ENCODE data around the gene AGPAT1.

Gene AGPAT1

GRCh38 chr6:32203426-32204267, 27.8 kb upstream of the AGPAT1 start:
- H3K27me3 ChIP-seq (ENCODE audit: low read length): no peaks in the 10 kb centered on the region

DNA sequence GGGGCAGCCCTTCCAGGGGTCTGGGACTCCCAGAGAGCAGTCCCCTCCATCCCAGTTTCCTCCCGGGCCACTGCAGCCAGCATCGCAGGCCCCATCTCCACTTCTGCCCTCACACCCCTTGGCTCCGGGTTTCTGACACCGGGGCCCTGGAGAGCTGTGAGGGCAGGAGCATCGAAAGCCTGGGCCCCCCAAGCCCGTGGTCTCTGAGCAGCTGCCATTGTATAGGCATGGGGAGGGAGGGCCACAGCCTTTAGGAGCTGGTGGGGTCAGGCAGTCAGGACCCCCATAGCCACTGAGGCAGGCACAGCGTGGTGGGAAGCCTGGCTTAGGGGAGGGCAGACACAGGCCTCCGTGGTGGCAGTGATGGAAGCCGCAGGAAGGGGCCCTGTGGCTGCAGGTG, 26.3 kb upstream of the AGPAT1 start:
- no peak overlapping the region for H3K4me3 ChIP-seq (ENCODE audit: insufficient read depth, low read length, poor library complexity, severe bottlenecking)
- no peaks in the 10 kb centered on the region for H3K79me2 ChIP-seq (ENCODE audit: insufficient read depth, low read length)
- H3K36me3 ChIP-seq (ENCODE audit: low read length): no peaks in the 10 kb centered on the region
- H3K27ac ChIP-seq (ENCODE audit: low read depth, low read length): no peak overlapping the region
- H3F3A ChIP-seq (ENCODE audit: insufficient read depth): peaks cover 4% of the 10 kb centered on the region; the same call in 1 of the 2 replicates
- no peaks in the 10 kb centered on the region for H4K20me1 ChIP-seq (ENCODE audit: low read depth, low read length)
- H3K27me3 ChIP-seq (ENCODE audit: low read length): no peaks in the 10 kb centered on the region
- no peaks in the 10 kb centered on the region for H3K9me2 ChIP-seq (replicated peaks; ENCODE audit: insufficient read depth, low read length)
- no peak overlapping the region for H2AFZ ChIP-seq (ENCODE audit: low read depth, low read length, severe bottlenecking)
- no peaks in the 10 kb centered on the region for H3K9me3 ChIP-seq (ENCODE audit: insufficient read depth, low read length)
- H3K9ac ChIP-seq (ENCODE audit: low read length): no peak overlapping the region
- H3K4me2 ChIP-seq (ENCODE audit: low read depth, low read length, poor library complexity, severe bottlenecking): no peak overlapping the region
- TF ChIP-seq EZH2phosphoT487 (conservative IDR thresholded peaks at IDR 0.05; ENCODE audit: low read length): no peak
- TF ChIP-seq, protein P1, sequence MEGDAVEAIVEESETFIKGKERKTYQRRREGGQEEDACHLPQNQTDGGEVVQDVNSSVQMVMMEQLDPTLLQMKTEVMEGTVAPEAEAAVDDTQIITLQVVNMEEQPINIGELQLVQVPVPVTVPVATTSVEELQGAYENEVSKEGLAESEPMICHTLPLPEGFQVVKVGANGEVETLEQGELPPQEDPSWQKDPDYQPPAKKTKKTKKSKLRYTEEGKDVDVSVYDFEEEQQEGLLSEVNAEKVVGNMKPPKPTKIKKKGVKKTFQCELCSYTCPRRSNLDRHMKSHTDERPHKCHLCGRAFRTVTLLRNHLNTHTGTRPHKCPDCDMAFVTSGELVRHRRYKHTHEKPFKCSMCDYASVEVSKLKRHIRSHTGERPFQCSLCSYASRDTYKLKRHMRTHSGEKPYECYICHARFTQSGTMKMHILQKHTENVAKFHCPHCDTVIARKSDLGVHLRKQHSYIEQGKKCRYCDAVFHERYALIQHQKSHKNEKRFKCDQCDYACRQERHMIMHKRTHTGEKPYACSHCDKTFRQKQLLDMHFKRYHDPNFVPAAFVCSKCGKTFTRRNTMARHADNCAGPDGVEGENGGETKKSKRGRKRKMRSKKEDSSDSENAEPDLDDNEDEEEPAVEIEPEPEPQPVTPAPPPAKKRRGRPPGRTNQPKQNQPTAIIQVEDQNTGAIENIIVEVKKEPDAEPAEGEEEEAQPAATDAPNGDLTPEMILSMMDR (IDR thresholded peaks at IDR 0.05; ENCODE audit: insufficient read depth, low read length, poor library complexity, severe bottlenecking): no peak

More at GRCh38 chr6:32203426-32204267, 27.8 kb upstream of the AGPAT1 start:
- no peak overlapping the region for H3K27ac ChIP-seq (ENCODE audit: low read depth, low read length)
- H3K9me3 ChIP-seq (ENCODE audit: insufficient read depth, low read length): no peaks in the 10 kb centered on the region
- H4K20me1 ChIP-seq (ENCODE audit: low read depth, low read length): no peaks in the 10 kb centered on the region
- H2AFZ ChIP-seq (ENCODE audit: low read depth, low read length, severe bottlenecking): no peak overlapping the region
- no peaks in the 10 kb centered on the region for H3F3A ChIP-seq (ENCODE audit: insufficient read depth)
- H3K79me2 ChIP-seq (ENCODE audit: insufficient read depth, low read length): no peaks in the 10 kb centered on the region
- H3K36me3 ChIP-seq (ENCODE audit: low read length): no peaks in the 10 kb centered on the region
- H3K4me2 ChIP-seq (ENCODE audit: low read depth, low read length, poor library complexity, severe bottlenecking): no peak overlapping the region
- TF ChIP-seq, protein P1 (IDR thresholded peaks at IDR 0.05; ENCODE audit: insufficient read depth, low read length, poor library complexity, severe bottlenecking): no peak
- no peak for TF ChIP-seq EZH2phosphoT487 (conservative IDR thresholded peaks at IDR 0.05; ENCODE audit: low read length)
- H3K9me2 ChIP-seq (replicated peaks; ENCODE audit: insufficient read depth, low read length): no peaks in the 10 kb centered on the region
- no peak overlapping the region for H3K9ac ChIP-seq (ENCODE audit: low read length)
- no peak overlapping the region for H3K4me3 ChIP-seq (ENCODE audit: insufficient read depth, low read length, poor library complexity, severe bottlenecking)

- no peak overlapping the region for H3K9ac ChIP-seq (ENCODE audit: low read length)
- H2AFZ ChIP-seq (ENCODE audit: low read depth, low read length, severe bottlenecking): no peak overlapping the region
- H3K4me2 ChIP-seq (ENCODE audit: low read depth, low read length, poor library complexity, severe bottlenecking): no peak overlapping the region
- no peaks in the 10 kb centered on the region for H3K36me3 ChIP-seq (ENCODE audit: low read length)
- H3K9me3 ChIP-seq (ENCODE audit: insufficient read depth, low read length): no peaks in the 10 kb centered on the region
- TF ChIP-seq, protein P1 (IDR thresholded peaks at IDR 0.05; ENCODE audit: insufficient read depth, low read length, poor library complexity, severe bottlenecking): no peak
- no peak for TF ChIP-seq EZH2phosphoT487 (conservative IDR thresholded peaks at IDR 0.05; ENCODE audit: low read length)
- no peak overlapping the region for H3K27ac ChIP-seq (ENCODE audit: low read depth, low read length)
- H3K9me2 ChIP-seq (replicated peaks; ENCODE audit: insufficient read depth, low read length): no peaks in the 10 kb centered on the region
- H4K20me1 ChIP-seq (ENCODE audit: low read depth, low read length): no peaks in the 10 kb centered on the region
- H3K79me2 ChIP-seq (ENCODE audit: insufficient read depth, low read length): no peaks in the 10 kb centered on the region
- peaks cover 17% of the 10 kb centered on the region; the same call in 1 of the 2 replicates for H3F3A ChIP-seq (ENCODE audit: insufficient read depth)
- H3K4me3 ChIP-seq (ENCODE audit: insufficient read depth, low read length, poor library complexity, severe bottlenecking): no peak overlapping the region
- no peaks in the 10 kb centered on the region for H3K27me3 ChIP-seq (ENCODE audit: low read length)
Observed at GRCh38 chr6:32200711-32201475, 25.0 kb upstream of the AGPAT1 start.
